Vagina (tissue), 2 donors: Measurements from ENCODE around the gene CAPS2.

Experiments used
- CTCF ChIP-seq, 3 experiments: fragments of 450-650 bp in 2 of 3; fragments of 200-600 bp in 1 of 3; sonication (generic) in 1 of 3; IDR thresholded peaks; one replicate each; pipeline ENCODE4 v1.5.1; 2017 to 2019; ENCODE audit warnings: antibody characterized with exemption in 3 of 3, mild to moderate bottlenecking in 2 of 3, moderate library complexity in 2 of 3
- POLR2A ChIP-seq, 2 donors: fragments of 450-650 bp; IDR thresholded peaks; one replicate each; pipeline ENCODE4 v1.6.1; 2017; ENCODE audit warnings: antibody characterized with exemption in 2 of 2, mild to moderate bottlenecking in 2 of 2, moderate library complexity in 2 of 2
- POLR2AphosphoS5 ChIP-seq, 2 donors: sonication (generic); formaldehyde crosslinking; IDR thresholded peaks; one replicate each; pipeline ENCODE4 v1.9.0; 2017; ENCODE audit warnings: antibody characterized with exemption in 2 of 2, mild to moderate bottlenecking in 2 of 2, low read depth in 1 of 2; ENCODE audit not compliant: insufficient read depth in 1 of 2

DNA sequence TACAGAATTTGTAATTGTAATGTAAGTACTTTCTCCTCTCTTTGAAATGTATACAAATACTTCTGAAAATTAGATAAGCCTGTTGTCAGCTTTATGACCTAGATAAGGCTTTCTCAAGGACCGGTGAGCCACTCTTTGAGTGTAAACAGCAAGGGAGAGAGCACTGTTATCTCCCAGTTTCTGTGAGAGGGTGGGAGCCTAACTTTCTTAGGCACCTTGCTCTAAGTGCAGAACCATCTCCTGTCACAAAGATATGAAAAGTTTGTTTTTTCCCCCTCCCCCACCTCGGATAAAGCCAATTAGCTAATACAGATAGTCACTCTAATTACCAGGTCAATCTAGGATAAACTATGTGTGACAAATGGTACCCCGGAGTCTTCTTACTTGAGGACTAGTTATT is 35.8 kb downstream of the CAPS2 start:
- TF ChIP-seq CTCF (IDR thresholded peaks at IDR 0.05): no peak
- no peak for TF ChIP-seq POLR2AphosphoS5 (IDR thresholded peaks at IDR 0.05; ENCODE audit: insufficient read depth in 1 of 2, low read depth in 1 of 2)
- TF ChIP-seq POLR2A (IDR thresholded peaks at IDR 0.05): no peak
